ENCODE results near the gene TRAK2.
"Not testable (repeated sequence)": the region's sequence is repeated elsewhere in the genome, so short reads cannot be mapped to it uniquely, and the experiment has no call there.

The TRAK2 gene

GRCh38 chr2:201433394-201433995 is 17.8 kb downstream of the TRAK2 start:
- Mint-ChIP-seq H3K27me3 (ENCODE audit: low read depth) (no peaks in the 10 kb centered on the region), H3K4me1 (ENCODE audit: low read depth) (peaks cover 29% of the 10 kb centered on the region), H3K9me3 (peaks cover 20% of the 10 kb centered on the region), H3K36me3 (ENCODE audit: low read depth) (peaks cover 25% of the 10 kb centered on the region), H3K4me3 (no peak overlapping the region), H3K27ac (no peak overlapping the region)

DNA sequence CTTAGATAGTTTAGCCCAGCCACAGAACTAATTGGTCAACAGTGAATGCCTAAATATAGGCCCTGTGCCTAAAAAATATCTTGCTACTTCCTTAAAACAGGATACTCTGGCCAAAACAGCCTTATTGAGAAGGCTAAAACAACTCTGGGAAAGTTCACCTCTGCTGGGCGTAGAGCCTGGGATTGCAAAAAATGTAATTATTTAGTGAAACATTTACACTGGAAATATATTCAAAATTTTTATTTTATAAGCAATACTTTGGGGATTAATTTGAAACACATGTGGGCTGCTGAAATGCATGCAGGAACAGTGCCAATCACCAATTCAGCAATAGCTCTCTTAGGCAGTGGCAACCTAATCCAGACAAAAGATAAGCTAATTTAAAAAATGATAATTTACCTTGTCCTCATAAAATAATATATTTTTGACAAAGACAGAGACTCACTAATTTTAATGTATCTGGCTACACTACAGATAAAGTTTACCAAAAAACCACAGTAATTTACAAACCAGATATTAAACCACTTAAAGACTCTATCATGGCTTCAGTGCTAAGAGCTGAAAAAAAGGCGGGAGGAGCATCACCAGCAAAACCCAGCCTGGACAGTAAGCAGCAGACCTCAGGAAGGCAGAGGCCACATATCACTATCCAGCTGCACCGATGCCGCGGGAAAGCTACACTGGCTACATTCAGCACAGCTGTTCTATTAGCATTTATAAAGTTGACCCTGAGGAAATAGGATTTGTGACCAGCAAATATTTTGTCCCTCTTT is 18.5 kb downstream of the TRAK2 start:
- Mint-ChIP-seq H3K4me1 (ENCODE audit: low read depth) (peaks cover 29% of the 10 kb centered on the region), H3K4me3 (no peak overlapping the region), H3K36me3 (ENCODE audit: low read depth) (peaks cover 28% of the 10 kb centered on the region), H3K9me3 (peaks cover 22% of the 10 kb centered on the region), H3K27ac (no peak overlapping the region), H3K27me3 (ENCODE audit: low read depth) (no peaks in the 10 kb centered on the region)

DNA sequence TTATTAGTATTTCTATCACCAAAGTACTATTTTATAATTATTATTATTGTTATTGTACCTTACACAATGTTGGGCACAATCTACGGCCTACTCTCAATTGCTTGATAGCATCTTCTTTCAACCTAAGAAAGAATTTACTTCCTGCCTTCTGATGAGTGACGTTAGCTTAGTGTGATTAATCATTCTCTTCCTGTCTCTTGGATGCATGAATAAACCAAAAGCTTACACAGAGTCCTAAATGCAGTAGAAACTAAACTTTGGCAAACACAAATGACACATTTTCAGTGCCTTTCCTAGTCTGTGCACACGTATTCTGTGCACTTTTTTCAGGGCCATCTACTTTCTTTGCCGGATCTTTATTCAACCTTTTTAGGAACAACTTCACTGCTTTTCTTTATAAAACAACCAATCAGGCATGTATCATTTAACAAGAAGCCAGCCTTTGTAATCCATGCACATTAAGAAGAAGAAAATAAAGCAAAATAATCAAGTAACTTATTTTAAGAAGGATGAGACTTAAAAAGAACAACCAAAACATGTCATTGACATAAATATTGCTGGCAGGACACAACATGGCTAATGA is 19.1 kb downstream of the TRAK2 start:
- Mint-ChIP-seq H3K4me1 (ENCODE audit: low read depth) (peaks cover 29% of the 10 kb centered on the region), H3K4me3 (peak overlapping the region; percentile 20), H3K27ac (peak overlapping the region; percentile 69), H3K9me3 (peaks cover 22% of the 10 kb centered on the region), H3K36me3 (ENCODE audit: low read depth) (peaks cover 30% of the 10 kb centered on the region), H3K27me3 (ENCODE audit: low read depth) (no peaks in the 10 kb centered on the region)

- peaks cover 22% of the 10 kb centered on the region for H3K9me3 Mint-ChIP-seq
- no peak overlapping the region for H3K4me3 Mint-ChIP-seq
- H3K27ac Mint-ChIP-seq = no peak overlapping the region
- peaks cover 30% of the 10 kb centered on the region for H3K36me3 Mint-ChIP-seq (ENCODE audit: low read depth)
- H3K4me1 Mint-ChIP-seq (ENCODE audit: low read depth) = peaks cover 31% of the 10 kb centered on the region
- H3K27me3 Mint-ChIP-seq (ENCODE audit: low read depth) = no peaks in the 10 kb centered on the region
Observed at GRCh38 chr2:201430839-201431238, 20.4 kb downstream of the TRAK2 start.

- peaks cover 30% of the 10 kb centered on the region for H3K36me3 Mint-ChIP-seq (ENCODE audit: low read depth)
- peaks cover 22% of the 10 kb centered on the region for H3K9me3 Mint-ChIP-seq
- H3K27me3 Mint-ChIP-seq (ENCODE audit: low read depth); H3K4me3 Mint-ChIP-seq; H3K27ac Mint-ChIP-seq: not testable (repeated sequence)
- H3K4me1 Mint-ChIP-seq (ENCODE audit: low read depth) = peaks cover 31% of the 10 kb centered on the region
Observed at GRCh38 chr2:201430322-201430721, 20.9 kb downstream of the TRAK2 start.

GRCh38 chr2:201429835-201430234 is 21.4 kb downstream of the TRAK2 start:
- not testable (repeated sequence) for H3K27ac Mint-ChIP-seq; H3K4me3 Mint-ChIP-seq; H3K27me3 Mint-ChIP-seq (ENCODE audit: low read depth)
- Mint-ChIP-seq H3K4me1 (ENCODE audit: low read depth) (peaks cover 31% of the 10 kb centered on the region), H3K36me3 (ENCODE audit: low read depth) (peaks cover 30% of the 10 kb centered on the region), H3K9me3 (peaks cover 22% of the 10 kb centered on the region)

DNA sequence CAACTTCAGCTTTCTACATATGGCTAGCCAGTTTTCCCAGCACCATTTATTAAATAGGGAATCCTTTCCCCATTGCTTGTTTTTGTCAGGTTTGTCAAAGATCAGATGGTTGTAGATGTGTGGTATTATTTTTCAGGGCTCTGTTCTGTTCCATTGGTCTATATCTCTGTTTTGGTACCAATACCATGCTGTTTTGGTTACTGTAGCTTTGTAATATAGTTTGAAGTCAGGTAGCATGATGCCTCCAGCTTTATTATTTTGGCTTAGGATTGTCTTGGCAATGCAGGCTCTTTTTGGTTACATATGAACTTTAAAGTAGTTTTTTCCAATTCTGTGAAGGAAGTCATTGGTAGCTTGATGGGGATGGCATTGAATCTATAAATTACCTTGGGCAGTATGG is 22.9 kb downstream of the TRAK2 start:
- peaks cover 28% of the 10 kb centered on the region for H3K4me1 Mint-ChIP-seq (ENCODE audit: low read depth)
- H3K9me3 Mint-ChIP-seq = peaks cover 22% of the 10 kb centered on the region
- H3K27ac Mint-ChIP-seq; H3K27me3 Mint-ChIP-seq (ENCODE audit: low read depth); H3K4me3 Mint-ChIP-seq: not testable (repeated sequence)
- H3K36me3 Mint-ChIP-seq (ENCODE audit: low read depth) = peaks cover 31% of the 10 kb centered on the region

DNA sequence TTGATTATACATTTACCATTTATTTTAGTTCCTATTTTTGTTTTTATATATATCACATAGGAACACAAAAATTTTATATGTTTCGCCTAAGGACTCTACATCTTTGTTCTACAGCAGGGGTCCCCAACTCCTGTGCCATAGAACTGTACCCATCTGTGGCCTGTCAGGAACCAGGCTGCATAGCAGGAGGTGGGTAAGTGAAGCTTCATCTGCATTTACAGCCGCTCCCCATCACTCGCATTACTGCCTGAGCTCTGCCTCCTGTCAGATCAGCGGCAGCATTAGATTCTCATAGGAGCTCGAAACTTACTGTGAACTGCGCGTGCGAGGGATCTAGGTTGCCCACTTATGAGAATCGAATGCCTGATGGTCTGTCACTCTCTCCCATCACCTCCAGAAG is 25.3 kb downstream of the TRAK2 start:
- peaks cover 18% of the 10 kb centered on the region for H3K4me1 Mint-ChIP-seq (ENCODE audit: low read depth)

GRCh38 chr2:201420442-201421113 is 30.7 kb downstream of the TRAK2 start:
- Mint-ChIP-seq H3K27ac (no peak overlapping the region), H3K9me3 (no peaks in the 10 kb centered on the region), H3K4me1 (ENCODE audit: low read depth) (peaks cover 23% of the 10 kb centered on the region), H3K27me3 (ENCODE audit: low read depth) (no peaks in the 10 kb centered on the region), H3K4me3 (no peak overlapping the region), H3K36me3 (ENCODE audit: low read depth) (peaks cover 14% of the 10 kb centered on the region)

More for the DNA sequence above, 25.3 kb downstream of the TRAK2 start:
- no peak overlapping the region for H3K4me3 Mint-ChIP-seq
- H3K9me3 Mint-ChIP-seq = peaks cover 15% of the 10 kb centered on the region
- no peaks in the 10 kb centered on the region for H3K27me3 Mint-ChIP-seq (ENCODE audit: low read depth)
- H3K27ac Mint-ChIP-seq = no peak overlapping the region
- H3K36me3 Mint-ChIP-seq (ENCODE audit: low read depth) = peaks cover 23% of the 10 kb centered on the region

DNA sequence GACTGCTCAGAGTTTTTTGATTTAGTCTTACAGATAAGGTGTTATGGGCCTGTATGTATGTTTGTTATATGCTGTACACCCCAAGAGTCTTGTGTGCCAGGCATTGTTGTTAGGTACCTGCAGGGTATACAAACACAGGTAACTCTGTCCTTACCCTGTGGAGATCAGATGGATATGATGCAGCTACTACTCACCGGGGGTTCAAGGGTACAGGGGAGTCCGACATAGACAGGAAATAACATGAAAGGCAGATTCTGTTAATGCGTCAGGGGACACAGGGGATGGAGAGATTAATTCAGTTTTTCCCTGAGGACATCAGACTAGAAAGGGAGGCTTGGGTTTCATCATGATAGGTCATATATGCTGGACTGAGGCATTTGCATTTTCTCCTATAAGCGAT is 31.3 kb downstream of the TRAK2 start:
- no peaks in the 10 kb centered on the region for H3K9me3 Mint-ChIP-seq
- no peak overlapping the region for H3K27ac Mint-ChIP-seq
- peaks cover 14% of the 10 kb centered on the region for H3K36me3 Mint-ChIP-seq (ENCODE audit: low read depth)
- no peaks in the 10 kb centered on the region for H3K27me3 Mint-ChIP-seq (ENCODE audit: low read depth)
- H3K4me1 Mint-ChIP-seq (ENCODE audit: low read depth) = peaks cover 23% of the 10 kb centered on the region
- no peak overlapping the region for H3K4me3 Mint-ChIP-seq

- Mint-ChIP-seq H3K4me1 (ENCODE audit: low read depth) (peaks cover 23% of the 10 kb centered on the region), H3K4me3 (no peak overlapping the region), H3K27me3 (ENCODE audit: low read depth) (no peaks in the 10 kb centered on the region), H3K36me3 (ENCODE audit: low read depth) (peaks cover 14% of the 10 kb centered on the region), H3K27ac (no peak overlapping the region), H3K9me3 (no peaks in the 10 kb centered on the region)
Observed at GRCh38 chr2:201419057-201419635, 32.1 kb downstream of the TRAK2 start.

DNA sequence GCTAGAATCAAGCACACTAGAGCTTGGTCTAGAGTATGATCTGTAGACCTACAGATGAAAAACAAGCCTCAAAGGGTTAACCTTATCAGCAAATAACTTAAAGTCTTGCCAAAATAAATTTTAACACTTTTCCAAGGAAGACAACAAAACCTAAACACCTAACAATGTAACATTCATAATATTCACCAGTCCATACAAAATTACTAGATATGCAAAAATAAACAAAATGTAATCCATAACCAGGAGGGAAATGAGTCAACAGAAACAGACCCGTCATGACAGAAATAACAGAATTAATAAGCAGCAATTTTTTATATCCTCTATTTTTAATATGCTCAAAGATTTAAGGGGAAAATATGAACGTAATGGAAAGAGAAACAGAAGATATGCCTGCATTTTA is 36.1 kb downstream of the TRAK2 start:
- Mint-ChIP-seq H3K27ac (no peak overlapping the region), H3K27me3 (ENCODE audit: low read depth) (no peaks in the 10 kb centered on the region), H3K4me1 (ENCODE audit: low read depth) (peaks cover 11% of the 10 kb centered on the region), H3K4me3 (no peak overlapping the region), H3K36me3 (ENCODE audit: low read depth) (peaks cover 20% of the 10 kb centered on the region), H3K9me3 (no peaks in the 10 kb centered on the region)

DNA sequence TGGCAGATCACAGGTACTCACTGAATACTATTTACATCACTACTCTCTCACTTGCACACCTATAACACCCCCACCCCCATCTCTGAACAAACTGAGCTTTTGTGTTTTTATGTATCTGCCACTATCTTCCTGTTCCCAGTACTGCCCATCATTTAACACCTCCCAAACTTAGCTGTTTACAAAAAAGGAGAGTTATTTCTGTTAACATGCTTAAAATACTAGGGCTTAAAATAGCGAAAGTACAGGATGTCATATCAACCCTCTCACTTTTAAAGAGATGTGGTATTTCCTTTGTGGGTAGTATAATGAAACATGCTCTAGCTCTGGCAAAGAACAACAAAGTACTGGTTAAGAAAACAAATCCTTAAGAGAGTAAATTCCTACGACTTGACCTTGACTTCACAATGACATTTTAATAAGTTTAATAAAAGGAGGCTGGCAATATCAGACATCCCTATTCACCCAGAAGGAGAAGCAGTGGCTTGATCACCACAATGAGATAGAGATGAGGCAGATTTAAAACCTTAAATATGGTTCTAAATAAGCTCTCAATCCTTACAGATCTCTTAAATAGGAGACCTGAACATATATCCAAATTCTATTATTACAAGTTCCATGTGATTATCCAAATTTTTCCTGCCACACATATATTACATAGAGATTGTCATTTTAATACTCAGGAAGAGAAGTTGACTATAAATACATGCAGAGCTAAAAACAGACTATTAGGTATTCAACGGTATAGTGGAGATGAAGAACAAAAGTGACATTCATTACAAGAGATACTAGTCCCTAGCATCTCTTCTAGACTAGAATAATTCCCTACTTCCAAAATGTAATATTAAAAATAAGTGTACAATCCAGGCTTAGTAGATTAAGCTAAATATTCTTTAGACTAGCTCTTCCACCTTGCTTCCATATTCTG is 36.9 kb downstream of the TRAK2 start:
- no peaks in the 10 kb centered on the region for H3K27me3 Mint-ChIP-seq (ENCODE audit: low read depth)
- H3K9me3 Mint-ChIP-seq = no peaks in the 10 kb centered on the region
- no peak overlapping the region for H3K4me3 Mint-ChIP-seq
- H3K27ac Mint-ChIP-seq = no peak overlapping the region
- peaks cover 7% of the 10 kb centered on the region for H3K4me1 Mint-ChIP-seq (ENCODE audit: low read depth)
- peaks cover 17% of the 10 kb centered on the region for H3K36me3 Mint-ChIP-seq (ENCODE audit: low read depth)

DNA sequence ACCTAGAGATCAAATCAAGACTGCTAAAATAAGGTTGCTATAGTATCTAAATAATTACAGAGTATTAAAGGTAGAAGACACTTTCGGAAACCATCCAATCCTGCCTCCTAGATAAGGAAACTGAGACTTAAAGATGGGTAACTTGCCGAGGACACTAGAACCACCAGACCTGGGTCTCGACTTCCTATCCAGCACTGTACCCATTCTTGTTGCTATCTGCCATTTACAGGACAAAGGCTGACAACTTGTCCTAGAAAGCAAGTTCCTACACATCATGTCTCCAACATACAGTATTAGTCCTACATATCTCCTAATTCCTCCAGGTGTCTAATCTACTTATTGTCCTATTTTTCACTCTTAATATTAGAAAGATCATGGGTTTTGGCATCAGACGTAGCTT is 37.7 kb downstream of the TRAK2 start:
- Mint-ChIP-seq H3K4me1 (ENCODE audit: low read depth) (peaks cover 2% of the 10 kb centered on the region), H3K36me3 (ENCODE audit: low read depth) (peaks cover 14% of the 10 kb centered on the region), H3K27ac (no peak overlapping the region), H3K9me3 (no peaks in the 10 kb centered on the region), H3K27me3 (ENCODE audit: low read depth) (no peaks in the 10 kb centered on the region), H3K4me3 (no peak overlapping the region)

Data from T-helper 1 cell treated with Interleukin-12 subunit alpha and Interleukin-12 subunit beta and Interleukin-4 antibody, amounts not matched to agents 30 μg/mL and 1 μg/mL, for 36 hours (primary cell).